IPS-18c (cell line): ENCODE measurements around the gene NATD1.
"Not testable (repeated sequence)": the region's sequence is repeated elsewhere in the genome, so short reads cannot be mapped to it uniquely, and the experiment has no call there.

Experiments used
- H3K4me3 ChIP-seq: 2 replicates; pipeline ENCODE4 v1.7.0; 2013; ENCODE audit warnings: low read depth, mild to moderate bottlenecking, low read length, moderate library complexity; ENCODE audit not compliant: insufficient read depth
- H3K9me3 ChIP-seq: one replicate; pipeline ENCODE4 v1.6.1; 2013; ENCODE audit warnings: mild to moderate bottlenecking, low read length, moderate library complexity; ENCODE audit not compliant: control insufficient read depth, insufficient read depth

The NATD1 gene

GRCh38 chr17:21193031-21193430, 60.2 kb downstream of the NATD1 start:
- H3K9me3 ChIP-seq: no peaks in the 10 kb centered on the region
- H3K4me3 ChIP-seq: no peak overlapping the region

GRCh38 chr17:21192414-21192813, 60.8 kb downstream of the NATD1 start:
- H3K4me3 ChIP-seq, H3K9me3 ChIP-seq: not testable (repeated sequence)

GRCh38 chr17:21191698-21192097, 61.5 kb downstream of the NATD1 start:
- no peaks in the 10 kb centered on the region for H3K9me3 ChIP-seq
- no peak overlapping the region for H3K4me3 ChIP-seq

GRCh38 chr17:21190078-21190477, 63.1 kb downstream of the NATD1 start:
- Histone ChIP-seq H3K9me3 (no peaks in the 10 kb centered on the region), H3K4me3 (no peak overlapping the region)

GRCh38 chr17:21189361-21189760, 63.8 kb downstream of the NATD1 start:
- H3K9me3 ChIP-seq: no peaks in the 10 kb centered on the region
- no peak overlapping the region for H3K4me3 ChIP-seq
